A549 (cell line): ENCODE measurements around the gene DDIT3. TPM values are rescaled to one million over a fixed set of nuclear protein-coding genes. Genes with fewer than 3 reads are reported as not detected.

Experiments
- ATAC-seq, 2 experiments: fragments of 200-7000 bp in 1 of 2; fragments of >200 bp in 1 of 2; cut with Nextera tagmentation in 1 of 2; cut with Tn5 transposase in 1 of 2; 3 replicates each; pipeline versions ENCODE4 v1.8.0 to v1.9.1; 2018 to 2020; ENCODE audit warnings: mild to moderate bottlenecking in 1 of 2, moderate library complexity in 1 of 2
- CTCF ChIA-PET: fragments of 300-600 bp; sonication (Branson Sonifier 250); formaldehyde crosslinking; extraction: SDS; loops from one replicate; lab custom pipeline; 2021; ENCODE audit warnings: antibody characterized with exemption, inconsistent platforms; lab: Yijun Ruan, JAX
- POLR2A ChIA-PET: fragments of 350-600 bp; formaldehyde crosslinking; extraction: SDS; loops from one replicate; lab custom pipeline; 2021; ENCODE audit warnings: antibody characterized with exemption, inconsistent platforms; lab: Yijun Ruan, JAX
- DNase-seq, 2 experiments: peaks; one replicate each; pipeline versions ENCODE4 v3.0.0 to v3.0.0-alpha.2; 2011 to 2016; ENCODE audit warnings: low read depth in 1 of 2, low spot score in 1 of 2
- FAIRE-seq: peaks from 2 replicates; lab custom pipeline; 2011; peaks lifted over from hg19 to GRCh38; lab: Jason Lieb, UNC
- H3K27ac ChIP-seq, 2 experiments: fragments of >200 bp; sonication (Bioruptor Twin); formaldehyde crosslinking; 3 replicates each; pipeline ENCODE4 v1.5.1; 2016 to 2017
- H3K4me1 ChIP-seq: fragments of >200 bp; sonication (Bioruptor Twin); formaldehyde crosslinking; 3 replicates; pipeline ENCODE4 v1.6.1; 2016
- H3K4me2 ChIP-seq: fragments of >200 bp; sonication (Bioruptor Twin); formaldehyde crosslinking; 3 replicates; pipeline ENCODE4 v1.6.1; 2016
- H3K4me3 ChIP-seq: fragments of >200 bp; sonication (Bioruptor Twin); formaldehyde crosslinking; 3 replicates; pipeline ENCODE4 v1.5.1; 2016
- H3K9me3 ChIP-seq: fragments of >200 bp; sonication (Bioruptor Twin); formaldehyde crosslinking; 3 replicates; pipeline ENCODE4 v1.6.1; 2016
- CBX2 ChIP-seq: fragments of 200-600 bp; sonication (generic); IDR thresholded peaks from 2 replicates; pipeline ENCODE4 v1.6.1; 2016; ENCODE audit warnings: low read depth, mild to moderate bottlenecking, borderline replicate concordance
- CBX8 ChIP-seq: fragments of 200-600 bp; sonication (generic); IDR thresholded peaks from 2 replicates; pipeline ENCODE4 v1.6.1; 2016
- CEBPB ChIP-seq, 2 experiments: fragments of >200 bp in 1 of 2; sonication (Bioruptor Twin) in 1 of 2; formaldehyde crosslinking in 1 of 2; IDR thresholded peaks; 2 replicates each; pipeline ENCODE4 v1.6.1; 2012 to 2016
- CTCF ChIP-seq: fragments of >200 bp; sonication (Bioruptor Twin); formaldehyde crosslinking; IDR thresholded peaks from 3 replicates; pipeline ENCODE4 v1.5.1; 2016
- FOSB ChIP-seq: fragments of 250-450 bp; sonication (Bioruptor Pico); IDR thresholded peaks from 2 replicates; pipeline ENCODE4 v1.5.0; 2020; ENCODE audit warnings: mild to moderate bottlenecking, moderate library complexity
- JUN ChIP-seq, 2 experiments: fragments of >200 bp; sonication (Bioruptor Twin); formaldehyde crosslinking; IDR thresholded peaks; 2 replicates in 1 of 2; 3 replicates in 1 of 2; pipeline ENCODE4 v1.6.1; 2016 to 2017
- MAX ChIP-seq: IDR thresholded peaks from 2 replicates; pipeline ENCODE4 v1.6.1; 2012
- MYC ChIP-seq: IDR thresholded peaks from 2 replicates; pipeline ENCODE4 v1.6.1; 2012; ENCODE audit warnings: mild to moderate bottlenecking, inconsistent platforms, low read length, improper control_type of control experiment, borderline replicate concordance
- PBX3 ChIP-seq: IDR thresholded peaks from 2 replicates; pipeline ENCODE4 v1.6.1; 2012
- TP53 ChIP-seq: fragments of 250-450 bp; sonication (Bioruptor Pico); IDR thresholded peaks from 2 replicates; pipeline ENCODE4 v1.5.0; 2021; ENCODE audit warnings: mild to moderate bottlenecking, moderate library complexity
- WGBS: methylation state at CpG from one replicate; pipeline ENCODE4 v1.1.6; 2017; ENCODE audit errors: missing lambda C conversion rate; 5-methylcytosine and 5-hydroxymethylcytosine counted together
- polyA plus RNA-seq, 4 experiments: library from polyadenylated mRNA; depleted of rRNA in 3 of 4; stranded (reverse); fragments of >200 nt; fragmentation: RNase III in 1 of 4; extraction: RNeasy Plus Mini Kit Qiagen cat#74134 plus additional on column Dnase treatment in 1 of 4; gene quantifications; 2 replicates in 3 of 4; 3 replicates in 1 of 4; pipeline ENCODE4 v1.2.3, GENCODE V29; 2011 to 2017
- TF ChIP-seq, protein P1 (sequence below): fragments of >200 bp; sonication (Bioruptor Twin); formaldehyde crosslinking; IDR thresholded peaks from 2 replicates; pipeline ENCODE4 v1.6.1; 2016

The DDIT3 gene
- polyA plus RNA-seq, 2 of the 4 experiments (the other 2 are of a cell fraction): 16.0 to 93.0 TPM

GRCh38 chr12:57481671-57482070 is 38.6 kb downstream of the DDIT3 start (continued):
- TF ChIP-seq CTCF (no peak), TP53 (no peak)
- TF ChIP-seq, protein P1, sequence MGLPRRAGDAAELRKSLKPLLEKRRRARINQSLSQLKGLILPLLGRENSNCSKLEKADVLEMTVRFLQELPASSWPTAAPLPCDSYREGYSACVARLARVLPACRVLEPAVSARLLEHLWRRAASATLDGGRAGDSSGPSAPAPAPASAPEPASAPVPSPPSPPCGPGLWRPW: no peak

DNA sequence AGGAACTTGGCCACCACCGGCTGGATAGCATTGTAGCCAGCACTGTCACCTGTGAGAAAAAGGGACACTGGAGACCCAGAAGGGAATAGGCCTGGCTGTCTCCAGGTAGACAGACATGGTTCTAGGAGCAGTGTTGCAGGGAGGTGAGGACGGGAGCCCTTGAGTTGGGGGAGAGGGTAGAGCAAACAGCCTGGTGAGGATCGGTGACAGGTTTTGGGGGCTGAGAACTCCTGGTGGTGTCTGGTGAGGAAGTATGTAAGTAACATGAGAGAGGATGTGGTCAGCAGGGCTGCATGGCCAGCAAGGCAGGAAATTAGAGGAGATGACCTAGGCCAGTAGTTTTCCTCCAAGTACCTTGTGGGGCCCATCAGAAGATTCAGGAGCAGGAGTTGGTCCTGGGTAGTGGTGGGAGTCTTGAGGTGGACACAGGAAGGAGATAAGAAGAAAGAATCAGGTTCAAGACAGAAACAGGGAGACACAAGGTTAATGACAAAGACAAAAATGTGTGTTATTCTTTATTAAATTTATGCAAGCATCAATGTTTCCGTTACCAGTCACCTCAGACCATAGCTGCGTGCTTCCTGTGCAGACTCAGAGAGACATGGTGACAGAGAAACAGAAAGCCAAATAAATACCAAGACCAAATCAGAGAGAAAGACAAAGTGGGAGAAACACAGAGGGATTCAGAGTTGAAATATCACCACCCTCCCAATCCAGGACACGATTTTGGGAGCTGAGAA is 40.8 kb downstream of the DDIT3 start, which contains the start of gene ARHGAP9:
ARHGAP9 (minus strand) TSS at position 491 of the 740 bp plus-strand sequence; CDS start at position 31, 460 bp downstream.
- no peak for DNase-seq
- no peak for ATAC-seq
- CTCF ChIA-PET: interaction anchor here (0.9 to 19.9 kb wide), 5 partner anchors 12 to 141 kb away, joined by 3 to 240 read pairs (median 5); partner anchors contain the start of gene GLI1
- FAIRE-seq: no peak
- POLR2A ChIA-PET: no interaction called here
- H3K4me2 ChIP-seq: no peak within 1 kb of the TSS
- H3K4me3 ChIP-seq: no peak within 1 kb of the TSS
- no peak for TF ChIP-seq CBX2
- no peak for TF ChIP-seq MAX
- no peak for TF ChIP-seq JUN (IDR thresholded peaks at IDR 0.05)
- H3K9me3 ChIP-seq: no peaks in the 10 kb centered on the region
- no peak within 1 kb of the TSS for H3K27ac ChIP-seq
- 77% methylated on average over 6 of the region's 6 CpGs for WGBS
- peaks cover 14% of the 10 kb centered on the region; the same call in 2 of the 3 replicates for H3K4me1 ChIP-seq

- no peak for FAIRE-seq
- Histone ChIP-seq H3K4me2 (no peak overlapping the region), H3K27ac (no peak overlapping the region), H3K4me1 (peaks cover 14% of the 10 kb centered on the region; the same call in 2 of the 3 replicates), H3K9me3 (no peaks in the 10 kb centered on the region), H3K4me3 (no peak overlapping the region)
- no peak for DNase-seq
- WGBS: 70% methylated on average over 10 of the region's 10 CpGs
- no peak for ATAC-seq
- ChIA-PET CTCF (interaction anchor here (0.9 to 19.9 kb wide), 4 partner anchors 9 to 142 kb away, joined by 3 to 240 read pairs (median 3); partner anchors contain the start of gene GLI1), POLR2A (no interaction called here)
- TF ChIP-seq MYC (no peak), PBX3 (no peak), CBX8 (no peak)
Observed at GRCh38 chr12:57479043-57479375, 41.3 kb downstream of the DDIT3 start.

GRCh38 chr12:57477710-57478681 is 42.3 kb downstream of the DDIT3 start:
- CTCF ChIA-PET: interaction anchor here (1.0 to 19.9 kb wide), 5 partner anchors 8 to 143 kb away, joined by 3 to 240 read pairs (median 6); partner anchors contain the start of gene GLI1
- TF ChIP-seq FOSB (CRISPR knock-in tag) (no peak), CEBPB (IDR thresholded peaks at IDR 0.05) (no peak)
- peak overlapping the region; percentile 7; the same call in 1 of the 3 replicates for H3K4me2 ChIP-seq
- H3K9me3 ChIP-seq: no peaks in the 10 kb centered on the region
- FAIRE-seq (no peak), ATAC-seq (peak; percentile 15 to 45; a peak in 3 of 6 replicates), DNase-seq (no peak)
- 65% methylated on average over 11 of the region's 12 CpGs for WGBS
- H3K27ac ChIP-seq: peak overlapping the region in 1 of 2 experiments; percentile 20; a peak in 4 of 6 replicates
- peaks cover 14% of the 10 kb centered on the region; the same call in 2 of the 3 replicates for H3K4me1 ChIP-seq
- POLR2A ChIA-PET: no interaction called here
- H3K4me3 ChIP-seq: no peak overlapping the region
